HPDE6-E6E7 (cell line): ENCODE measurements around the gene GPR119.
"Not testable (repeated sequence)": the region's sequence is repeated elsewhere in the genome, so short reads cannot be mapped to it uniquely, and the experiment has no call there.

Experiments
- DNase-seq: peaks from one replicate; pipeline ENCODE4 v3.0.0; 2011; ENCODE audit warnings: missing footprints; ENCODE audit errors: extremely low spot score

The GPR119 gene

DNA sequence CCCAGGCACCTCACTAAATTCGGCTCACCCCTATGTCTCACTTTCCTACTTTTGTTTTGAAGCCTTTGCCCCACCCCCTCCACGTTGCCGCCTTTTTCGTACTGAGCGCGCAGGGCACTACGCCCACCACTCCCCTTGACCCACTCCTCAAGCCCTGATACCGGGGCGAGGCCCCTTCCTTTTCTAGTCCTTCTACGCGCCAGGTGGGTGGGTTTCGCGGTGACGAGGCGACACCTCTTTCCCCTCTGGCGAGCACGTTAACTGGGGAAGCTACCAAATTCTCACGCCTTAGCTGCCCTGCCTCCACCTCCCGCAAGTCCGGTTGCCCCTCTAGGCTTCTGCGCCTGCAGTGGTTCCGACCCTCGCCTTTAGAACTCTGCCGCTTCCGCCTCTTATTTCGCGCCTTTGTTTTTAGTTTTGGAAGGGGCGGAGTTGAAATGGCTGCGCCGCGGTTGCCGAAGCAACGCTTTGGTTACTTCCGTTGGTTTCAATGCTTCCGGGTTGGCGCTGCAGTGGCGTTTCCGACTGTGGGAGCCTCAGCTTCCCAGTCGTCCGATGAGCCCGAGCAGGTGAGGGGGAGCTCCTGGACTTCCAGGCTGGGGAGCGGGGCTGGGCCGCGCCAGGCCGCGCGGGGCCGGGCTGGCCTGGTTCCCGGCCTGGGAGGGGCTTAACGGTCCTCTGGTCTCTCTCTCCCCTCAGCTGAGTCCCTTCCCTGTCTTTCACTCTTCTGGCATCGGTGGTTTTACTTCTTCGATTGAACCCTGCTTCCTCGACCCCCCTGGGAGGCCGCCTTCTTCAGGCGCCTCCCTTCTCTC lies 45.9 kb downstream of the GPR119 start, which contains the start of gene SLC25A14:
Gene SLC25A14, plus strand, starts transcription at position 512 of the 815 bp plus-strand sequence. CDS start 360 bp downstream, outside the sequence.
- peak; percentile 37 for DNase-seq

- DNase-seq, result not testable (repeated sequence)
Observed at GRCh38 chrX:130338869-130339268, 46.6 kb downstream of the GPR119 start.

GRCh38 chrX:130336531-130336930 lies 48.9 kb downstream of the GPR119 start:
- DNase-seq, result no peak
